NCI-H146 treated with DMSO at 0.1 percent for 48 hours (cell line): ENCODE results near the gene AP4M1.

Source experiments
- DNase-seq: peaks from one replicate; lab custom pipeline; 2025; ENCODE audit not compliant: unreplicated experiment; lab: John Stamatoyannopoulos, UW

Gene AP4M1

DNA sequence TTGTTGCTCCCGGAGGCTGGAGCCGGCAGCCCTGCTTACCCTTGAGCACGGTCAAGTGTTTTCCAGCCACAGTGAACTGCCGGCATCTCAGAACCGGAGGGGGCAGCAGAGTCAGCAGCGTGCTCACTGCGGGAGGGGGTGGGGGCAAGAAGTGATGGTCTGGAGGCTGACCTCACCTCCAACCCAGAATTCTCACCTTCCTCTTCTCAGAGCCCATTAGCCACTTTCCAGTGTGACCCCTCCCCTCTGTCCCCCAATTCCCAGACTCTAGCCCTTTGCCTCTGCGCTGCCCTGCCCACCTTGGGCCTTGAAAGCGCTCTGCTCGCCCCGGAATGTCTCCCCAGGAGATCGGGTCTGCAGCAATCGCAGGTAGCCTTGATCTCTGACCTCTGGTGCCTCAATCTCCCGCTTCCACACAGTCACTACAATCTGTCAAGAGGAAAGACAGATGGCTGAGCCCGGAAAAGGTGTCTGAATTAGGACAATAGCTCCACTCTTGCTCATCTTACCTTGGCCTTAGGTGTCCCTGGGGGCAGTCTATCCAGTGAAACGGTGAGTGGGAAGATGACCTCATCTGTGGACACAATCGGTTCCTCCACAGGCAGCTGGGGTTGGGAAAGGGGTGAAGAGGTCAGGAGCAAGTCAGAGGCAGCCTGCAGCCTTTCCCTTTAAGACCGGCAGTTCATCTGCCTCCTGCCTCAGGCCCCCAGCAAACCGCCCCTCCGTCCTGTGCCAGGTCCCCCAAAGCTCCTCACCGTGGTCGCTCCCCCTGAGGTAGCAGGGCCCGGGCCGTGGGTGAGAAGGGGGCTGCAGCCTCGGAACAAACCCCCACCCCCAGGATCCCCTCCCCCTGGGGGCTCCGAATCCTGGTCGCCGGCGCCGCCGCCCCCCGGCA is 56.1 kb downstream of the AP4M1 start:
- no peak for DNase-seq
